Stomach (tissue), 8 donors: ENCODE data around the gene PLEKHM2. TPM values are rescaled to one million over a fixed set of nuclear protein-coding genes. Genes with fewer than 3 reads are reported as not detected.

ENCODE experiments used
- polyA plus RNA-seq, 3 donors: library from polyadenylated mRNA; stranded (reverse); fragments of 200-250 nt; gene quantifications; one replicate each; pipeline ENCODE4 v1.2.3, GENCODE V29; 2013
- small RNA-seq, 4 donors: library from RNA; depleted of rRNA; stranded (forward); fragments of <200 nt; gene quantifications; one replicate each; pipeline ENCODE3, GENCODE V24; 2016
- total RNA-seq, 5 donors: library from RNA; depleted of rRNA; stranded (reverse); fragments of >200 nt; gene quantifications; one replicate each; pipeline versions ENCODE4 v1.1.0 to v1.2.3, GENCODE V29; 2014 to 2016
- donor health status: healthy with polysubstance abuse.
- donor health status: Bipolar disorder and iron deficiency.
- donor health status: healthy.

The PLEKHM2 gene
- total and polyA plus RNA-seq, 8 donors, result 19.3 to 63.0 (median 30.9) TPM

Small RNA genes within 50 kb of the gene (small RNA-seq; reads per million reads assigned to genes)
- 0 reads per million in 4 donors for gene AL121992.2

Other genes with a start within 250 kb of the PLEKHM2 start
- gene CTRC, start 245.9 kb upstream of the PLEKHM2 start, total RNA-seq, result not detected
- 1 to 10 TPM in 2 of 3 donors, under 1 TPM in 1; 0.88 to 9.8 (median 3.2) TPM for gene CTRC, start 245.9 kb upstream of the PLEKHM2 start, polyA plus RNA-seq
- gene CELA2A, start 227.6 kb upstream of the PLEKHM2 start, total RNA-seq, result under 1 TPM in 1 of 5 donors, not detected in 4; 0.55 TPM
- gene CELA2A, start 227.6 kb upstream of the PLEKHM2 start, polyA plus RNA-seq, result 1 to 10 TPM in 2 of 3 donors, under 1 TPM in 1; 0.43 to 3.1 (median 1.6) TPM
- gene CELA2B, start 208.2 kb upstream of the PLEKHM2 start, total RNA-seq, result not detected
- gene CELA2B, start 208.2 kb upstream of the PLEKHM2 start, polyA plus RNA-seq, result not detected
- 100 to 1,000 TPM in 1 of 5 donors, 10 to 100 TPM in 2, 1 to 10 TPM in 2; 8.3 to 125 (median 23.9) TPM for gene CASP9, start 160.1 kb upstream of the PLEKHM2 start, total RNA-seq
- 10 to 100 TPM in 2 of 3 donors, 1 to 10 TPM in 1; 9.5 to 16.6 (median 16.0) TPM for gene CASP9, start 160.1 kb upstream of the PLEKHM2 start, polyA plus RNA-seq
- 10 to 100 TPM in 4 of 5 donors, 1 to 10 TPM in 1; 2.9 to 26.4 (median 21.7) TPM for gene DNAJC16, start 157.5 kb upstream of the PLEKHM2 start, total RNA-seq
- gene DNAJC16, start 157.5 kb upstream of the PLEKHM2 start, polyA plus RNA-seq, result 1 to 10 TPM; 1.8 to 3.8 (median 2.6) TPM
- gene AGMAT, start 99.3 kb upstream of the PLEKHM2 start, total RNA-seq, result 1 to 10 TPM in 2 of 5 donors, under 1 TPM in 1, not detected in 2; 0.14 to 9.8 (median 4.6) TPM
- gene AGMAT, start 99.3 kb upstream of the PLEKHM2 start, polyA plus RNA-seq, result under 1 TPM; 0.35 to 0.56 (median 0.46) TPM
- 100 to 1,000 TPM in 1 of 5 donors, 10 to 100 TPM in 4; 12.7 to 261 (median 42.8) TPM for gene DDI2, start 66.9 kb upstream of the PLEKHM2 start, total RNA-seq
- gene DDI2, start 66.9 kb upstream of the PLEKHM2 start, polyA plus RNA-seq, result 1 to 10 TPM; 3.1 to 5.0 (median 4.1) TPM
- gene SLC25A34, start 51.9 kb downstream of the PLEKHM2 start, total RNA-seq, result 10 to 100 TPM in 2 of 5 donors, 1 to 10 TPM in 2, not detected in 1; 1.8 to 16.9 (median 7.5) TPM
- 1 to 10 TPM in 2 of 3 donors, under 1 TPM in 1; 0.75 to 4.1 (median 1.9) TPM for gene SLC25A34, start 51.9 kb downstream of the PLEKHM2 start, polyA plus RNA-seq
- 1 to 10 TPM in 2 of 5 donors, not detected in 3; 2.2 to 4.9 TPM for gene TMEM82, start 58.2 kb downstream of the PLEKHM2 start, total RNA-seq
- under 1 TPM in 2 of 3 donors, not detected in 1; 0.10 to 0.75 TPM for gene TMEM82, start 58.2 kb downstream of the PLEKHM2 start, polyA plus RNA-seq
- 10 to 100 TPM; 47.0 to 92.1 (median 81.3) TPM for gene FBLIM1, start 74.5 kb downstream of the PLEKHM2 start, total RNA-seq
- gene FBLIM1, start 74.5 kb downstream of the PLEKHM2 start, polyA plus RNA-seq, result 100 to 1,000 TPM in 1 of 3 donors, 10 to 100 TPM in 2; 17.5 to 128 (median 44.6) TPM
- 10 to 100 TPM in 1 of 5 donors, 1 to 10 TPM in 2, under 1 TPM in 1, not detected in 1; 0.58 to 11.0 (median 2.0) TPM for gene UQCRHL, start 123.3 kb downstream of the PLEKHM2 start, total RNA-seq
- gene UQCRHL, start 123.3 kb downstream of the PLEKHM2 start, polyA plus RNA-seq, result 1 to 10 TPM; 2.4 to 3.4 (median 3.2) TPM
- 100 to 1,000 TPM in 1 of 5 donors, 10 to 100 TPM in 4; 16.8 to 114 (median 44.9) TPM for gene SPEN, start 163.4 kb downstream of the PLEKHM2 start, total RNA-seq
- gene SPEN, start 163.4 kb downstream of the PLEKHM2 start, polyA plus RNA-seq, result 10 to 100 TPM in 1 of 3 donors, 1 to 10 TPM in 2; 5.6 to 14.7 (median 8.7) TPM